A549 (cell line): ENCODE results near the gene RUNX3. TPM values are rescaled to one million over a fixed set of nuclear protein-coding genes. Genes with fewer than 3 reads are reported as not detected.

Source experiments
- ATAC-seq, 2 experiments: fragments of 200-7000 bp in 1 of 2; fragments of >200 bp in 1 of 2; cut with Nextera tagmentation in 1 of 2; cut with Tn5 transposase in 1 of 2; 3 replicates each; pipeline versions ENCODE4 v1.8.0 to v1.9.1; 2018 to 2020; ENCODE audit warnings: mild to moderate bottlenecking in 1 of 2, moderate library complexity in 1 of 2
- CTCF ChIA-PET: fragments of 300-600 bp; sonication (Branson Sonifier 250); formaldehyde crosslinking; extraction: SDS; loops from one replicate; lab custom pipeline; 2021; ENCODE audit warnings: antibody characterized with exemption, inconsistent platforms; lab: Yijun Ruan, JAX
- POLR2A ChIA-PET: fragments of 350-600 bp; formaldehyde crosslinking; extraction: SDS; loops from one replicate; lab custom pipeline; 2021; ENCODE audit warnings: antibody characterized with exemption, inconsistent platforms; lab: Yijun Ruan, JAX
- DNase-seq, 2 experiments: peaks; one replicate each; pipeline versions ENCODE4 v3.0.0 to v3.0.0-alpha.2; 2011 to 2016; ENCODE audit warnings: low read depth in 1 of 2, low spot score in 1 of 2
- FAIRE-seq: peaks from 2 replicates; lab custom pipeline; 2011; peaks lifted over from hg19 to GRCh38; lab: Jason Lieb, UNC
- H3K27ac ChIP-seq, 2 experiments: fragments of >200 bp; sonication (Bioruptor Twin); formaldehyde crosslinking; 3 replicates each; pipeline ENCODE4 v1.5.1; 2016 to 2017
- H3K4me1 ChIP-seq: fragments of >200 bp; sonication (Bioruptor Twin); formaldehyde crosslinking; 3 replicates; pipeline ENCODE4 v1.6.1; 2016
- H3K4me2 ChIP-seq: fragments of >200 bp; sonication (Bioruptor Twin); formaldehyde crosslinking; 3 replicates; pipeline ENCODE4 v1.6.1; 2016
- H3K4me3 ChIP-seq: fragments of >200 bp; sonication (Bioruptor Twin); formaldehyde crosslinking; 3 replicates; pipeline ENCODE4 v1.5.1; 2016
- H3K9me3 ChIP-seq: fragments of >200 bp; sonication (Bioruptor Twin); formaldehyde crosslinking; 3 replicates; pipeline ENCODE4 v1.6.1; 2016
- CBX8 ChIP-seq: fragments of 200-600 bp; sonication (generic); IDR thresholded peaks from 2 replicates; pipeline ENCODE4 v1.6.1; 2016
- CEBPB ChIP-seq, 2 experiments: fragments of >200 bp in 1 of 2; sonication (Bioruptor Twin) in 1 of 2; formaldehyde crosslinking in 1 of 2; IDR thresholded peaks; 2 replicates each; pipeline ENCODE4 v1.6.1; 2012 to 2016
- CHD2 ChIP-seq: fragments of 150-350 bp; IDR thresholded peaks from 2 replicates; pipeline ENCODE4 v1.6.1; 2014; ENCODE audit warnings: low read length; ENCODE audit not compliant: partially characterized antibody
- EHMT2 ChIP-seq: fragments of 200-600 bp; sonication (generic); IDR thresholded peaks from 2 replicates; pipeline ENCODE4 v1.6.1; 2016; ENCODE audit warnings: antibody characterized with exemption, low read depth, mild to moderate bottlenecking, moderate library complexity
- EP300 ChIP-seq, 2 experiments: fragments of >200 bp; sonication (Bioruptor Twin); formaldehyde crosslinking; IDR thresholded peaks; 2 replicates in 1 of 2; 3 replicates in 1 of 2; pipeline ENCODE4 v1.6.1; 2016 to 2017
- FOXS1 ChIP-seq: fragments of 250-450 bp; sonication (Bioruptor Pico); IDR thresholded peaks from 2 replicates; pipeline ENCODE4 v1.5.0; 2020; ENCODE audit warnings: mild to moderate bottlenecking, moderate library complexity
- JUN ChIP-seq, 2 experiments: fragments of >200 bp; sonication (Bioruptor Twin); formaldehyde crosslinking; IDR thresholded peaks; 2 replicates in 1 of 2; 3 replicates in 1 of 2; pipeline ENCODE4 v1.6.1; 2016 to 2017
- JUNB ChIP-seq: fragments of >200 bp; sonication (Bioruptor Twin); formaldehyde crosslinking; IDR thresholded peaks from 2 replicates; pipeline ENCODE4 v1.6.1; 2016
- KDM1A ChIP-seq: fragments of 200-600 bp; sonication (generic); IDR thresholded peaks from 2 replicates; pipeline ENCODE4 v1.6.1; 2016; ENCODE audit warnings: low read depth, mild to moderate bottlenecking
- MAFK ChIP-seq: fragments of 450-650 bp; IDR thresholded peaks from 2 replicates; pipeline ENCODE4 v1.6.1; 2014; ENCODE audit not compliant: partially characterized antibody
- MAZ ChIP-seq: fragments of 150-350 bp; IDR thresholded peaks from 2 replicates; pipeline ENCODE4 v1.6.1; 2014; ENCODE audit warnings: antibody characterized with exemption, low read depth, low read length, borderline replicate concordance
- PHF8 ChIP-seq: fragments of 200-600 bp; sonication (generic); IDR thresholded peaks from 2 replicates; pipeline ENCODE4 v1.6.1; 2016; ENCODE audit warnings: low read depth, mild to moderate bottlenecking, antibody characterized with exemption, moderate library complexity, borderline replicate concordance
- RARB ChIP-seq: fragments of 250-450 bp; sonication (Bioruptor Pico); IDR thresholded peaks from 2 replicates; pipeline ENCODE4 v1.8.0; 2021; ENCODE audit warnings: mild to moderate bottlenecking, moderate library complexity
- RFX5 ChIP-seq: fragments of 450-650 bp; IDR thresholded peaks from 2 replicates; pipeline ENCODE4 v1.7.1; 2014; ENCODE audit warnings: antibody characterized with exemption, mild to moderate bottlenecking, moderate library complexity
- SMC3 ChIP-seq: fragments of >200 bp; sonication (Bioruptor Twin); formaldehyde crosslinking; IDR thresholded peaks from 3 replicates; pipeline ENCODE4 v1.6.1; 2018; ENCODE audit warnings: inconsistent platforms
- SREBF2 ChIP-seq: fragments of 450-650 bp; IDR thresholded peaks from 2 replicates; pipeline ENCODE4 v1.6.1; 2014; ENCODE audit warnings: mild to moderate bottlenecking, moderate library complexity
- ZFP36 ChIP-seq: fragments of 450-650 bp; IDR thresholded peaks from 2 replicates; pipeline ENCODE4 v1.6.1; 2014; ENCODE audit warnings: borderline replicate concordance; ENCODE audit not compliant: partially characterized antibody
- ZNF302 ChIP-seq: fragments of 250-450 bp; sonication (Bioruptor Pico); IDR thresholded peaks from 2 replicates; pipeline ENCODE4 v1.9.0; 2021; ENCODE audit warnings: inconsistent platforms, mild to moderate bottlenecking, moderate library complexity
- ZSCAN20 ChIP-seq: fragments of 250-450 bp; sonication (Bioruptor Pico); IDR thresholded peaks from 2 replicates; pipeline ENCODE4 v1.8.0; 2022; ENCODE audit warnings: mild to moderate bottlenecking, moderate library complexity
- WGBS: methylation state at CpG from one replicate; pipeline ENCODE4 v1.1.6; 2017; ENCODE audit errors: missing lambda C conversion rate; 5-methylcytosine and 5-hydroxymethylcytosine counted together
- polyA plus RNA-seq, 4 experiments: library from polyadenylated mRNA; depleted of rRNA in 3 of 4; stranded (reverse); fragments of >200 nt; fragmentation: RNase III in 1 of 4; extraction: RNeasy Plus Mini Kit Qiagen cat#74134 plus additional on column Dnase treatment in 1 of 4; gene quantifications; 2 replicates in 3 of 4; 3 replicates in 1 of 4; pipeline ENCODE4 v1.2.3, GENCODE V29; 2011 to 2017
- TF ChIP-seq, protein P1 (sequence below): fragments of 450-650 bp; IDR thresholded peaks from 2 replicates; pipeline ENCODE4 v1.6.1; 2014; ENCODE audit warnings: antibody characterized with exemption
- TF ChIP-seq, protein P2 (sequence below): fragments of 250-450 bp; sonication (Bioruptor Pico); IDR thresholded peaks from 2 replicates; pipeline ENCODE4 v1.5.0; 2020; ENCODE audit warnings: low read depth, mild to moderate bottlenecking, moderate library complexity
- TF ChIP-seq, protein P3 (sequence below): fragments of >200 bp; sonication (Bioruptor Twin); formaldehyde crosslinking; IDR thresholded peaks from 3 replicates; pipeline ENCODE4 v1.6.1; 2016

Gene RUNX3
- polyA plus RNA-seq, 2 of the 4 experiments (the other 2 are of a cell fraction): 1.4 to 4.0 TPM

DNA sequence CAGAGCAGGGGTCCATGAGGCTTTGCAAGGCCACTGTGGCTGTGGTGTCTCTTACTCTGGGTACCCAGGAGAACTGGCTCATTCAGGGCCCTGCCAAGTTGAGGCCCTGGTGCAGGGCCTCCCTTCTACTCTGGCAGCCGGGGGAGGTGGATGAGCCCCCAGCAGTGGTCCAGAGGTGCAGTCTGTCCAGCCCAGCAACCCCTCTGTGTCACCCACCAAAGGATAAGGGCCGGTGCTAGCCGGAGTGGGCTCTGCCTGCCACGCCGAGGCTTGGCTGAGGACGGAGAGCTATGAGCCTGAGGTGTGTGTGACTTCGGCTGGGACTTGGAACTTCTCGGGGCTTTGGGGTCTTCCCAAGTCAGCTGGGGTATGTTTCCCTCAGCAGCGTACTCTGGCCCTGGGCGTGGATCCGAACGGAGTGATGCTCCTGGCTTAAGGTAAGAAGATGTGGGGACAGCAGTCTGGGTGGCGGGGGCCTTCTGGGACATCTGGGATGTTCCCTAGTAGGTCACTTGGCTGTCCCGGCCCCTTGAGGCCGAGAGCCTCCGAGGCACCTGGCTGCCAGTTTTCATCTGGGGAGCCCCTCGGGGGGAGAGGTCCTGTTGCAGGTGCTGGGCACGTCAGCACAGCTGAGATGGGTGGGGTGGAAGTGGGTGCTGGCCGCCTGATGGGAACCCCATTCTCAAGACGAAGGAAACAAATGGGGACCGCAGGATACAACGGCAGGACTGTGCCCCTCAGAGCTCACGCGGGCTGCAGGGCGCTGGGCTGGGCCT lies 25.9 kb downstream of the RUNX3 start:
- no peak for TF ChIP-seq SMC3
- no peak for FAIRE-seq
- no peak overlapping the region for H3K4me3 ChIP-seq
- no peak overlapping the region for H3K27ac ChIP-seq
- WGBS: 85% methylated on average over 10 of the region's 25 CpGs
- POLR2A ChIA-PET: no interaction called here
- no peak overlapping the region for H3K4me2 ChIP-seq
- CTCF ChIA-PET: no interaction called here
- no peaks in the 10 kb centered on the region for H3K4me1 ChIP-seq
- ATAC-seq: no peak
- no peak for DNase-seq
- H3K9me3 ChIP-seq: no peaks in the 10 kb centered on the region

DNA sequence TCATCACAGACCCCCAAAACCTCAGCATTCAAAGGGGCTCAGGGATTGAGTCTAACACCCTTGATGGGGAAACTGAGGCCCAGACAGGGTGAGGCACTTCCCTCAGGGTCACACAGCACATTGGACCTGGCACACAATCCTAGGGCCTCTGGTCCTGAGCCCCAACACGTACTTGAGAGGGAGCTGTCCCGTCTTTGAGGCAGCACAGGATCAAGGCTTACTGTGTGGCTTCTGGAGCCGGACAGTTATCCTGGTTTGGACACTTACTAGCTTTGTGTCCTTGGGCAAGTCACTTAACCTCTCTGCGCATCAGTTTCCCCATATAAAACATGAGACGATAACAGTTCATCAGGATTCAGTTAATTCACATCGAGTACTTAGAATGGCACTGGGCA lies 26.5 kb downstream of the RUNX3 start:
- WGBS: 89% methylated on average over 4 of the region's 6 CpGs
- H3K4me3 ChIP-seq: no peak overlapping the region

DNA sequence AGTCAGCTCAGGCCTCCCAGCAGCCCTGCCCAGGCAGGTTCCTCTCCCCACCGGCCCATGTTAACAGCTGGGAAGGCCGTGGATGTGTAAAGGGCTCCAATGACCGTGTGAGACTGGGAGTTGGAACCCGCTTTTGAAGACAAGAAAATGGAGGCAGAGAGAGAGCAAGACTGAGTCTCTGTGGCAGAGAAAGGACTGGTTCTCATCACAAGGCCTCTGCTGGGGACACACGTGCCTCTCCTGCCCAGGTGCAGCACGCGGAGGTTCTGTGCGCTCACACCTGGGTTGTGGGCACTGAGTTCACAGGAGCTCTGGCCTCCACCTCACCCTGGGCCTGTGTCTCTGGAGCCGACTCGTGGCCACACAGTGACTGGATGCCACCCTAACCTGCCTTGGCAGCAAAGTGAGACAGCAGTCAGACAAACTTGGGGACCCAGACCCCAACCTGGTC lies 27.0 kb downstream of the RUNX3 start:
- DNase-seq (no peak), ATAC-seq (no peak), FAIRE-seq (no peak)
- no peaks in the 10 kb centered on the region for H3K4me1 ChIP-seq
- TF ChIP-seq FOXS1 (CRISPR knock-in tag): no peak
- TF ChIP-seq EHMT2: no peak
- TF ChIP-seq CEBPB (IDR thresholded peaks at IDR 0.05): no peak
- no peak for TF ChIP-seq ZFP36
- TF ChIP-seq KDM1A: no peak
- no peak for TF ChIP-seq CHD2
- TF ChIP-seq CBX8: no peak
- no peak for TF ChIP-seq RFX5
- TF ChIP-seq, protein P1, sequence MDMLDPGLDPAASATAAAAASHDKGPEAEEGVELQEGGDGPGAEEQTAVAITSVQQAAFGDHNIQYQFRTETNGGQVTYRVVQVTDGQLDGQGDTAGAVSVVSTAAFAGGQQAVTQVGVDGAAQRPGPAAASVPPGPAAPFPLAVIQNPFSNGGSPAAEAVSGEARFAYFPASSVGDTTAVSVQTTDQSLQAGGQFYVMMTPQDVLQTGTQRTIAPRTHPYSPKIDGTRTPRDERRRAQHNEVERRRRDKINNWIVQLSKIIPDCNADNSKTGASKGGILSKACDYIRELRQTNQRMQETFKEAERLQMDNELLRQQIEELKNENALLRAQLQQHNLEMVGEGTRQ: no peak
- no peak for TF ChIP-seq ZSCAN20
- TF ChIP-seq SREBF2: no peak
- no peak for TF ChIP-seq PHF8
- no peak for TF ChIP-seq RARB
- no peak for TF ChIP-seq EP300 (IDR thresholded peaks at IDR 0.05)
- WGBS: 92% methylated on average over 7 of the region's 10 CpGs
- H3K9me3 ChIP-seq: no peaks in the 10 kb centered on the region
- CTCF ChIA-PET: no interaction called here
- POLR2A ChIA-PET: no interaction called here
- no peak overlapping the region for H3K27ac ChIP-seq
- no peak overlapping the region for H3K4me2 ChIP-seq
- no peak overlapping the region for H3K4me3 ChIP-seq

More for the DNA sequence above, 26.5 kb downstream of the RUNX3 start:
- TF ChIP-seq, protein P2, sequence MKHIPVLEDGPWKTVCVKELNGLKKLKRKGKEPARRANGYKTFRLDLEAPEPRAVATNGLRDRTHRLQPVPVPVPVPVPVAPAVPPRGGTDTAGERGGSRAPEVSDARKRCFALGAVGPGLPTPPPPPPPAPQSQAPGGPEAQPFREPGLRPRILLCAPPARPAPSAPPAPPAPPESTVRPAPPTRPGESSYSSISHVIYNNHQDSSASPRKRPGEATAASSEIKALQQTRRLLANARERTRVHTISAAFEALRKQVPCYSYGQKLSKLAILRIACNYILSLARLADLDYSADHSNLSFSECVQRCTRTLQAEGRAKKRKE: no peak
- TF ChIP-seq JUN (IDR thresholded peaks at IDR 0.05) (no peak), SMC3 (no peak), CHD2 (no peak), ZNF302 (CRISPR knock-in tag) (no peak), MAFK (no peak), JUNB (no peak), MAZ (no peak)
- TF ChIP-seq, protein P3, sequence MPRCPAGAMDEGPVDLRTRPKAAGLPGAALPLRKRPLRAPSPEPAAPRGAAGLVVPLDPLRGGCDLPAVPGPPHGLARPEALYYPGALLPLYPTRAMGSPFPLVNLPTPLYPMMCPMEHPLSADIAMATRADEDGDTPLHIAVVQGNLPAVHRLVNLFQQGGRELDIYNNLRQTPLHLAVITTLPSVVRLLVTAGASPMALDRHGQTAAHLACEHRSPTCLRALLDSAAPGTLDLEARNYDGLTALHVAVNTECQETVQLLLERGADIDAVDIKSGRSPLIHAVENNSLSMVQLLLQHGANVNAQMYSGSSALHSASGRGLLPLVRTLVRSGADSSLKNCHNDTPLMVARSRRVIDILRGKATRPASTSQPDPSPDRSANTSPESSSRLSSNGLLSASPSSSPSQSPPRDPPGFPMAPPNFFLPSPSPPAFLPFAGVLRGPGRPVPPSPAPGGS: no peak
- ChIA-PET CTCF (no interaction called here), POLR2A (no interaction called here)
- no peak for ATAC-seq
- no peak for FAIRE-seq
- no peak overlapping the region for H3K4me2 ChIP-seq
- no peaks in the 10 kb centered on the region for H3K4me1 ChIP-seq
- DNase-seq: no peak
- no peaks in the 10 kb centered on the region for H3K9me3 ChIP-seq
- no peak overlapping the region for H3K27ac ChIP-seq
